HEK293T (cell line): ENCODE results near the gene DTNB.

Experiments
- CTCF ChIA-PET: fragments of 350-600 bp; formaldehyde crosslinking; extraction: SDS; loops from one replicate; lab custom pipeline; 2021; ENCODE audit warnings: antibody characterized with exemption, inconsistent platforms; lab: Yijun Ruan, JAX
- POLR2A ChIA-PET: fragments of 350-600 bp; formaldehyde crosslinking; extraction: SDS; loops from one replicate; lab custom pipeline; 2020; ENCODE audit warnings: antibody characterized with exemption, inconsistent platforms; lab: Yijun Ruan, JAX
- DNase-seq: peaks from one replicate; pipeline ENCODE4 v3.0.0; 2012; ENCODE audit warnings: mixed read lengths; ENCODE audit errors: extremely low spot score
- BHLHE40 ChIP-seq: fragments of 450-650 bp; IDR thresholded peaks from 2 replicates; pipeline ENCODE4 v1.6.1; 2016; ENCODE audit warnings: mild to moderate bottlenecking, moderate library complexity, borderline replicate concordance
- CTBP1 ChIP-seq: fragments of 450-650 bp; IDR thresholded peaks from 2 replicates; pipeline ENCODE4 v1.6.1; 2016; ENCODE audit warnings: borderline replicate concordance
- ELF4 ChIP-seq: fragments of 450-650 bp; IDR thresholded peaks from 2 replicates; pipeline ENCODE4 v1.6.1; 2017; ENCODE audit warnings: antibody characterized with exemption
- FOXA1 ChIP-seq: fragments of 450-650 bp; IDR thresholded peaks from 2 replicates; pipeline ENCODE4 v1.6.1; 2016; ENCODE audit warnings: mild to moderate bottlenecking
- FOXK2 ChIP-seq: fragments of 450-650 bp; IDR thresholded peaks from 2 replicates; pipeline ENCODE4 v1.6.1; 2016; ENCODE audit warnings: mild to moderate bottlenecking
- FOXM1 ChIP-seq: fragments of 450-650 bp; IDR thresholded peaks from 2 replicates; pipeline ENCODE4 v1.6.1; 2017; ENCODE audit warnings: mild to moderate bottlenecking, borderline replicate concordance
- HDGF ChIP-seq: fragments of 450-650 bp; IDR thresholded peaks from 2 replicates; pipeline ENCODE4 v1.6.1; 2017; ENCODE audit warnings: antibody characterized with exemption, borderline replicate concordance
- L3MBTL2 ChIP-seq: fragments of 450-650 bp; conservative IDR thresholded peaks from 2 replicates; pipeline ENCODE4 v1.6.1; 2016; ENCODE audit warnings: mild to moderate bottlenecking
- LEF1 ChIP-seq: fragments of 450-650 bp; IDR thresholded peaks from 2 replicates; pipeline ENCODE4 v1.6.1; 2017; ENCODE audit warnings: mild to moderate bottlenecking, borderline replicate concordance
- NFRKB ChIP-seq: fragments of 450-650 bp; IDR thresholded peaks from 2 replicates; pipeline ENCODE4 v1.6.1; 2016; ENCODE audit warnings: mild to moderate bottlenecking, moderate library complexity
- SP1 ChIP-seq: fragments of 450-650 bp; IDR thresholded peaks from 2 replicates; pipeline ENCODE4 v1.6.1; 2017
- SUZ12 ChIP-seq: fragments of 450-650 bp; IDR thresholded peaks from 2 replicates; pipeline ENCODE4 v1.6.1; 2016; ENCODE audit warnings: mild to moderate bottlenecking
- TARDBP ChIP-seq: fragments of 450-650 bp; IDR thresholded peaks from 2 replicates; pipeline ENCODE4 v1.6.1; 2016
- ZNF384 ChIP-seq: fragments of 450-650 bp; IDR thresholded peaks from 2 replicates; pipeline ENCODE4 v1.6.1; 2016
- TF ChIP-seq, protein P1 (sequence below): fragments of 450-650 bp; IDR thresholded peaks from 2 replicates; pipeline ENCODE4 v1.6.1; 2016

DTNB gene

GRCh38 chr2:25482341-25482740, 191.0 kb downstream of the DTNB start:
- no peak for DNase-seq
- POLR2A ChIA-PET, result no interaction called here
- CTCF ChIA-PET, result no interaction called here
- TF ChIP-seq SP1 (no peak), FOXA1 (no peak), ELF4 (no peak), LEF1 (no peak), TARDBP (no peak), FOXM1 (no peak), FOXK2 (no peak), SUZ12 (no peak), NFRKB (no peak), BHLHE40 (no peak), HDGF (no peak), L3MBTL2 (no peak), CTBP1 (no peak), ZNF384 (no peak)
- TF ChIP-seq, protein P1, sequence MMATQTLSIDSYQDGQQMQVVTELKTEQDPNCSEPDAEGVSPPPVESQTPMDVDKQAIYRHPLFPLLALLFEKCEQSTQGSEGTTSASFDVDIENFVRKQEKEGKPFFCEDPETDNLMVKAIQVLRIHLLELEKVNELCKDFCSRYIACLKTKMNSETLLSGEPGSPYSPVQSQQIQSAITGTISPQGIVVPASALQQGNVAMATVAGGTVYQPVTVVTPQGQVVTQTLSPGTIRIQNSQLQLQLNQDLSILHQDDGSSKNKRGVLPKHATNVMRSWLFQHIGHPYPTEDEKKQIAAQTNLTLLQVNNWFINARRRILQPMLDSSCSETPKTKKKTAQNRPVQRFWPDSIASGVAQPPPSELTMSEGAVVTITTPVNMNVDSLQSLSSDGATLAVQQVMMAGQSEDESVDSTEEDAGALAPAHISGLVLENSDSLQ, result no peak

DNA sequence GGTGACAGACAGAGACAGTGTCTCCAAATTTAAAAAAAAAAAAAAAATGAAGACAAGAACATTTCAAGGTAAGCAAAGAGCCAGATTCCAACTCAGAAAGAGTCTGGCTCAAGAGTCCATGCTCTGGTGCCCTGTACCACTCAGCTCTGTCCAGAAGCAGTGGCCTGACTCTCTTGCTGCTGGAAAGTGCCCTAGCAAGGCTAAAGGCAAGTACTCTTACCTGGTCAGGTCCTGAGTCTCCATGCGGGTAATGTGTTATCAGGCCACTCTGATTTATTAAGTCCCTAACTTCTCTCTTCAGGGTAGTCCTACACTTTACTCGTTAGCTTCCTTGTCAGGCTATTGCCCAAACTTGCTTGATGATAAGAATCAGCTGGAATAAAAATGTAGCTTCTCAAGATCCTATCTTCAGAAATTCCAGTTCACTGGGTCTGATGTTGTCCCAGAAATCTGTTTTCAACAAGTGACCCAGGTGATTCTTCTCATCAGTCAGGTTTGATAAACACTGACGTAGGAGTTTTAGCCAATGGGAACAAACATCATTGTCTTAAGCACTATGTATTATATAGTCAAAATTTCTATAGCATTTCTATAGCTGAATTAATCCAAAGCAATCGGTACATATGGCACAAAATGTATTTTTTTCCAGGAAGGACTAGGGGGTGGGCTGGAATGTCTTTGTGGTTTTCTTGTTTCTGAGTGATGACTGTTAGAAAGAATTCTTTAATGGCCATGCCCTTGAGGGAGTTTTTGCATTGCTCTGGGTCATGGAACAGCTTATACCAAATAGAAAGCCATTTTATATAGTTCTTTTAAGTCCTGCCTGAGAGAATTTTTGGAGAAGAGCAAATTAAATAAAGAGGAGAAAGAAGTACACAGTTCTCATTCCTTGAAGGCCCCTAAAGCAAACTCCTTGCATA, 191.7 kb downstream of the DTNB start:
- TF ChIP-seq ZNF384 (no peak), SUZ12 (no peak), CTBP1 (no peak), FOXM1 (no peak)
- TF ChIP-seq, protein P1, result no peak
- ChIA-PET POLR2A (no interaction called here), CTCF (no interaction called here)
- DNase-seq, result no peak

DNA sequence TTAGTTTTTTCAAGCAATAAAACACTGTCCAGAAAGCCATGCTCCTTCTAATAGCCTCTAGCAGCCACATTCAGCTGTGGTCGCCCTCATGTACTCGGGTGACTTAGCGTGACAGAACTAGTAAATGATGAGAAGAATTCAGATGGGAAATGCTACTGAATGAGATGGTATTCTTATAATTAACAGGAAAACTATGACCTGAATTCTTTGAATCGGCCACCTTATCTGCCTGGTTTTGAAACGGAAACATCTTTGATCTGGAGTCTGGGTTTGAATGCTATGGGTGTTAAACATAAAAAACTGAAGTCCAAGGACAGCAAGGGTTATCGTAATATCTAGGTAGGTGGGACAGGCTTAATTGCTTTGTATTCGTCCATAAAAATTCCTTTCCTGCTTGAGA, 192.8 kb downstream of the DTNB start:
- CTCF ChIA-PET, result interaction anchor here (1.0 kb wide), 1 partner anchor 118 kb away, joined by 3 read pairs; no protein-coding TSS in a partner anchor
- no peak for DNase-seq
- TF ChIP-seq ZNF384, result no peak
- no peak for TF ChIP-seq SP1
- no peak for TF ChIP-seq ELF4
- TF ChIP-seq FOXM1, result no peak
- TF ChIP-seq, protein P1, result no peak
- no peak for TF ChIP-seq SUZ12
- no peak for TF ChIP-seq BHLHE40
- TF ChIP-seq FOXA1, result no peak
- TF ChIP-seq HDGF, result no peak
- TF ChIP-seq TARDBP, result no peak
- no peak for TF ChIP-seq CTBP1
- POLR2A ChIA-PET, result no interaction called here

GRCh38 chr2:25479761-25480160, 193.6 kb downstream of the DTNB start:
- TF ChIP-seq FOXM1 (no peak), SUZ12 (no peak), LEF1 (no peak), TARDBP (no peak), CTBP1 (no peak), BHLHE40 (no peak), SP1 (no peak)
- TF ChIP-seq, protein P1, result no peak
- POLR2A ChIA-PET, result no interaction called here
- DNase-seq, result no peak
- CTCF ChIA-PET, result interaction anchor here (1.0 kb wide), 1 partner anchor 118 kb away, joined by 3 read pairs; no protein-coding TSS in a partner anchor

DNA sequence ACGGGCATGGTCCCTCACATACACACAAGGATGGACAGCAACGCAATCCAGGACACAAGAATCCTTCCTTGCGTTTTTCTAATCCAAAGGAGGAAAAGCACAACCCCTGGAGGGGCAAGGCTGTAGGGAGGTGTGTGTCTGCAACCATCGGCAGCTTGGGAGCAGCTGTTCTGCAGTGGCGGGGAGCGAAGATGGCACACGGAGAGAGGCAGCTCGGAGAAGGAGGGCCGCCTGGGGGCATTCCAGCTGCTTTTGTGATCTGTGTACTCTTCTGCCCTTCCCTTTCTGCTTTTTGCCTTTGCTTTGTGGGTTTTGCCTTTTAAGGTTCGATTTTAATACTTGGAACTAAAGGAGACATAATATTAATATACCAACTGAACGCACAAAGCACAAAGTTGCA, 194.6 kb downstream of the DTNB start:
- ChIA-PET POLR2A (no interaction called here), CTCF (interaction anchor here (0.7 kb wide), 1 partner anchor 118 kb away, joined by 3 read pairs; no protein-coding TSS in a partner anchor)
- no peak for DNase-seq
- TF ChIP-seq ELF4, result no peak
- no peak for TF ChIP-seq FOXA1
- TF ChIP-seq ZNF384, result no peak
- no peak for TF ChIP-seq SP1
- TF ChIP-seq CTBP1, result no peak
- no peak for TF ChIP-seq BHLHE40
- no peak for TF ChIP-seq FOXK2
- TF ChIP-seq FOXM1, result no peak
- TF ChIP-seq TARDBP, result no peak
- no peak for TF ChIP-seq LEF1
- TF ChIP-seq SUZ12, result no peak
